ENCODE data around the gene PXYLP1.
A peak's percentile ranks its signal among the peaks of the same experiment; 100 is the strongest.
"Not testable (repeated sequence)": the region's sequence is repeated elsewhere in the genome, so short reads cannot be mapped to it uniquely, and the experiment has no call there.

The PXYLP1 gene

GRCh38 chr3:141300426-141300825 lies 68.8 kb downstream of the PXYLP1 start:
- not testable (repeated sequence) for DNase-seq (ENCODE audit: low read depth)

GRCh38 chr3:141302364-141303141 lies 70.9 kb downstream of the PXYLP1 start:
- no peak for DNase-seq (ENCODE audit: low read depth)

- DNase-seq (ENCODE audit: low read depth), result no peak
Observed at GRCh38 chr3:141303481-141304223, 72.0 kb downstream of the PXYLP1 start.

- DNase-seq (ENCODE audit: low read depth), result no peak
Observed at GRCh38 chr3:141305436-141305835, 73.8 kb downstream of the PXYLP1 start.

- DNase-seq (ENCODE audit: low read depth), result no peak
Observed at GRCh38 chr3:141306276-141306675, 74.7 kb downstream of the PXYLP1 start.

- DNase-seq (ENCODE audit: low read depth), result no peak
Observed at GRCh38 chr3:141306922-141307321, 75.3 kb downstream of the PXYLP1 start.

- DNase-seq (ENCODE audit: low read depth), result no peak
Observed at GRCh38 chr3:141307351-141308059, 75.9 kb downstream of the PXYLP1 start.

GRCh38 chr3:141308588-141309218 lies 77.1 kb downstream of the PXYLP1 start:
- no peak for DNase-seq (ENCODE audit: low read depth)

- no peak for DNase-seq (ENCODE audit: low read depth)
Observed at GRCh38 chr3:141311170-141311495, 79.5 kb downstream of the PXYLP1 start.

- peak; percentile 98 for DNase-seq (ENCODE audit: low read depth)
Observed at GRCh38 chr3:141311496-141312353, 80.1 kb downstream of the PXYLP1 start.

GRCh38 chr3:141312354-141313092 lies 80.9 kb downstream of the PXYLP1 start:
- DNase-seq (ENCODE audit: low read depth), result no peak

GRCh38 chr3:141313093-141313683 lies 81.6 kb downstream of the PXYLP1 start:
- no peak for DNase-seq (ENCODE audit: low read depth)

- not testable (repeated sequence) for DNase-seq (ENCODE audit: low read depth)
Observed at GRCh38 chr3:141314415-141314814, 82.8 kb downstream of the PXYLP1 start.

- no peak for DNase-seq (ENCODE audit: low read depth)
Observed at GRCh38 chr3:141316851-141317250, 85.2 kb downstream of the PXYLP1 start.

GRCh38 chr3:141320399-141321108 lies 88.9 kb downstream of the PXYLP1 start:
- DNase-seq (ENCODE audit: low read depth), result no peak

- no peak for DNase-seq (ENCODE audit: low read depth)
Observed at GRCh38 chr3:141321109-141321497, 89.5 kb downstream of the PXYLP1 start.

GRCh38 chr3:141323936-141324704 lies 92.5 kb downstream of the PXYLP1 start:
- no peak for DNase-seq (ENCODE audit: low read depth)

GRCh38 chr3:141326123-141326522 lies 94.5 kb downstream of the PXYLP1 start:
- DNase-seq (ENCODE audit: low read depth), result no peak

GRCh38 chr3:141326626-141327025 lies 95.0 kb downstream of the PXYLP1 start:
- no peak for DNase-seq (ENCODE audit: low read depth)
